Measurements from ENCODE around the gene NCK2.

DNA sequence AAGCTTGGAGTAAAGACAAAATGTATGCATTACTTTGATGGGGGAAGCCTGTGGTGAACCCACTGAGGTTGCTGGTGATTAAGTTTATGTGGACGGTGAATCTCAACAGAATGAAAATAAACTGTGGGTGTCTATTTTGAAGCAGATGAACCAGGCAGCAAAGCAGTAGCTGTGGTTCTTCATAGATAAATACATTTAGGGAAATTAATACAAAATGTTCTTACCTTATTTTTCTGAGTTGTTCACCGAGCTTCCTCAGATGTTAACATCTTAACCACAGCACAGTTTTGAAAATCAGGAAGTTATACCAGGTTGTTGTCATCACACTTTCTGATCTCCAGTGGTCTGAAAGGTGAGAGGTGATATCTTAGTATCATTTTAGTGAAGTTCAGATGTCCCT is 53.9 kb downstream of the NCK2 start:
- TF ChIP-seq, protein P1, sequence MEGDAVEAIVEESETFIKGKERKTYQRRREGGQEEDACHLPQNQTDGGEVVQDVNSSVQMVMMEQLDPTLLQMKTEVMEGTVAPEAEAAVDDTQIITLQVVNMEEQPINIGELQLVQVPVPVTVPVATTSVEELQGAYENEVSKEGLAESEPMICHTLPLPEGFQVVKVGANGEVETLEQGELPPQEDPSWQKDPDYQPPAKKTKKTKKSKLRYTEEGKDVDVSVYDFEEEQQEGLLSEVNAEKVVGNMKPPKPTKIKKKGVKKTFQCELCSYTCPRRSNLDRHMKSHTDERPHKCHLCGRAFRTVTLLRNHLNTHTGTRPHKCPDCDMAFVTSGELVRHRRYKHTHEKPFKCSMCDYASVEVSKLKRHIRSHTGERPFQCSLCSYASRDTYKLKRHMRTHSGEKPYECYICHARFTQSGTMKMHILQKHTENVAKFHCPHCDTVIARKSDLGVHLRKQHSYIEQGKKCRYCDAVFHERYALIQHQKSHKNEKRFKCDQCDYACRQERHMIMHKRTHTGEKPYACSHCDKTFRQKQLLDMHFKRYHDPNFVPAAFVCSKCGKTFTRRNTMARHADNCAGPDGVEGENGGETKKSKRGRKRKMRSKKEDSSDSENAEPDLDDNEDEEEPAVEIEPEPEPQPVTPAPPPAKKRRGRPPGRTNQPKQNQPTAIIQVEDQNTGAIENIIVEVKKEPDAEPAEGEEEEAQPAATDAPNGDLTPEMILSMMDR (IDR thresholded peaks at IDR 0.05 in 2 of 3, conservative IDR thresholded peaks at IDR 0.05 in 1 of 3; ENCODE audit: borderline replicate concordance in 1 of 3, insufficient read depth in 1 of 3, low read depth in 2 of 3, low read length in 2 of 3), result no peak
- TF ChIP-seq, protein P2, sequence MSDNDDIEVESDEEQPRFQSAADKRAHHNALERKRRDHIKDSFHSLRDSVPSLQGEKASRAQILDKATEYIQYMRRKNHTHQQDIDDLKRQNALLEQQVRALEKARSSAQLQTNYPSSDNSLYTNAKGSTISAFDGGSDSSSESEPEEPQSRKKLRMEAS (IDR thresholded peaks at IDR 0.05), result no peak
- no peak for TF ChIP-seq CEBPB (IDR thresholded peaks at IDR 0.05; ENCODE audit: low read depth)
- no peak for TF ChIP-seq JUND (IDR thresholded peaks at IDR 0.05)
- no peak for TF ChIP-seq ZFX (IDR thresholded peaks at IDR 0.05)
- no peak for TF ChIP-seq POLR2AphosphoS5 (IDR thresholded peaks at IDR 0.05; ENCODE audit: low read depth, low read length)
- no peak for TF ChIP-seq RAD21 (IDR thresholded peaks at IDR 0.05; ENCODE audit: low read depth)
- TF ChIP-seq, protein P3, sequence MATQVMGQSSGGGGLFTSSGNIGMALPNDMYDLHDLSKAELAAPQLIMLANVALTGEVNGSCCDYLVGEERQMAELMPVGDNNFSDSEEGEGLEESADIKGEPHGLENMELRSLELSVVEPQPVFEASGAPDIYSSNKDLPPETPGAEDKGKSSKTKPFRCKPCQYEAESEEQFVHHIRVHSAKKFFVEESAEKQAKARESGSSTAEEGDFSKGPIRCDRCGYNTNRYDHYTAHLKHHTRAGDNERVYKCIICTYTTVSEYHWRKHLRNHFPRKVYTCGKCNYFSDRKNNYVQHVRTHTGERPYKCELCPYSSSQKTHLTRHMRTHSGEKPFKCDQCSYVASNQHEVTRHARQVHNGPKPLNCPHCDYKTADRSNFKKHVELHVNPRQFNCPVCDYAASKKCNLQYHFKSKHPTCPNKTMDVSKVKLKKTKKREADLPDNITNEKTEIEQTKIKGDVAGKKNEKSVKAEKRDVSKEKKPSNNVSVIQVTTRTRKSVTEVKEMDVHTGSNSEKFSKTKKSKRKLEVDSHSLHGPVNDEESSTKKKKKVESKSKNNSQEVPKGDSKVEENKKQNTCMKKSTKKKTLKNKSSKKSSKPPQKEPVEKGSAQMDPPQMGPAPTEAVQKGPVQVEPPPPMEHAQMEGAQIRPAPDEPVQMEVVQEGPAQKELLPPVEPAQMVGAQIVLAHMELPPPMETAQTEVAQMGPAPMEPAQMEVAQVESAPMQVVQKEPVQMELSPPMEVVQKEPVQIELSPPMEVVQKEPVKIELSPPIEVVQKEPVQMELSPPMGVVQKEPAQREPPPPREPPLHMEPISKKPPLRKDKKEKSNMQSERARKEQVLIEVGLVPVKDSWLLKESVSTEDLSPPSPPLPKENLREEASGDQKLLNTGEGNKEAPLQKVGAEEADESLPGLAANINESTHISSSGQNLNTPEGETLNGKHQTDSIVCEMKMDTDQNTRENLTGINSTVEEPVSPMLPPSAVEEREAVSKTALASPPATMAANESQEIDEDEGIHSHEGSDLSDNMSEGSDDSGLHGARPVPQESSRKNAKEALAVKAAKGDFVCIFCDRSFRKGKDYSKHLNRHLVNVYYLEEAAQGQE (IDR thresholded peaks at IDR 0.05; ENCODE audit: low read depth), result no peak
- TF ChIP-seq POLR2A (IDR thresholded peaks at IDR 0.05; ENCODE audit: borderline replicate concordance, extremely low read depth, insufficient read depth, insufficient read length), result no peak
- TF ChIP-seq TCF7L2 (IDR thresholded peaks at IDR 0.05; ENCODE audit: borderline replicate concordance, extremely low read depth, insufficient read depth, insufficient read length), result no peak
- no peak for TF ChIP-seq SRF (IDR thresholded peaks at IDR 0.05; ENCODE audit: low read depth)
- no peak for TF ChIP-seq EZH2phosphoT487 (IDR thresholded peaks at IDR 0.05; ENCODE audit: borderline replicate concordance)
- TF ChIP-seq, protein P4, sequence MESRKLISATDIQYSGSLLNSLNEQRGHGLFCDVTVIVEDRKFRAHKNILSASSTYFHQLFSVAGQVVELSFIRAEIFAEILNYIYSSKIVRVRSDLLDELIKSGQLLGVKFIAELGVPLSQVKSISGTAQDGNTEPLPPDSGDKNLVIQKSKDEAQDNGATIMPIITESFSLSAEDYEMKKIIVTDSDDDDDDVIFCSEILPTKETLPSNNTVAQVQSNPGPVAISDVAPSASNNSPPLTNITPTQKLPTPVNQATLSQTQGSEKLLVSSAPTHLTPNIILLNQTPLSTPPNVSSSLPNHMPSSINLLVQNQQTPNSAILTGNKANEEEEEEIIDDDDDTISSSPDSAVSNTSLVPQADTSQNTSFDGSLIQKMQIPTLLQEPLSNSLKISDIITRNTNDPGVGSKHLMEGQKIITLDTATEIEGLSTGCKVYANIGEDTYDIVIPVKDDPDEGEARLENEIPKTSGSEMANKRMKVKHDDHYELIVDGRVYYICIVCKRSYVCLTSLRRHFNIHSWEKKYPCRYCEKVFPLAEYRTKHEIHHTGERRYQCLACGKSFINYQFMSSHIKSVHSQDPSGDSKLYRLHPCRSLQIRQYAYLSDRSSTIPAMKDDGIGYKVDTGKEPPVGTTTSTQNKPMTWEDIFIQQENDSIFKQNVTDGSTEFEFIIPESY (IDR thresholded peaks at IDR 0.05; ENCODE audit: extremely low read depth, insufficient replicate concordance, low read length), result no peak
